ENCODE results near the gene BRSK1.

The BRSK1 gene

GRCh38 chr19:55283548-55284377 lies at the start of gene BRSK1:
TSS of gene BRSK1 (plus strand) at chr19:55283997. CDS start at chr19:55284443, 446 bp downstream.
- peak; percentile 92 for DNase-seq

GRCh38 chr19:55238030-55238429 lies 45.8 kb upstream of the BRSK1 start:
- no peak for DNase-seq

- no peak for DNase-seq
Measured at GRCh38 chr19:55239004-55239403, 44.8 kb upstream of the BRSK1 start.

GRCh38 chr19:55240713-55241020 lies 43.1 kb upstream of the BRSK1 start:
- DNase-seq = no peak

GRCh38 chr19:55241143-55241934 lies 42.5 kb upstream of the BRSK1 start:
- DNase-seq = no peak

GRCh38 chr19:55241935-55242464 lies 41.8 kb upstream of the BRSK1 start:
- DNase-seq = no peak

- DNase-seq = no peak
Measured at GRCh38 chr19:55242517-55242916, 41.3 kb upstream of the BRSK1 start.

GRCh38 chr19:55244004-55244680 lies 39.7 kb upstream of the BRSK1 start:
- DNase-seq = no peak

- no peak for DNase-seq
Measured at GRCh38 chr19:55245236-55245904, 38.4 kb upstream of the BRSK1 start.

- no peak for DNase-seq
Measured at GRCh38 chr19:55246462-55247451, 37.0 kb upstream of the BRSK1 start.

GRCh38 chr19:55247621-55248099 lies 36.1 kb upstream of the BRSK1 start:
- no peak for DNase-seq

GRCh38 chr19:55248166-55248675 lies 35.6 kb upstream of the BRSK1 start:
- no peak for DNase-seq

- DNase-seq = no peak
Measured at GRCh38 chr19:55248704-55249103, 35.1 kb upstream of the BRSK1 start.

GRCh38 chr19:55249841-55250240 lies 34.0 kb upstream of the BRSK1 start:
- DNase-seq = no peak

- DNase-seq = no peak
Measured at GRCh38 chr19:55250262-55251036, 33.3 kb upstream of the BRSK1 start.

- DNase-seq = no peak
Measured at GRCh38 chr19:55251341-55252081, 32.3 kb upstream of the BRSK1 start.

GRCh38 chr19:55252760-55253663 lies 30.8 kb upstream of the BRSK1 start:
- DNase-seq = no peak

- DNase-seq = no peak
Measured at GRCh38 chr19:55253842-55254624, 29.8 kb upstream of the BRSK1 start.

Data from NCI-H2227 treated with DMSO at 0.1 percent for 48 hours (cell line).